Hindlimb muscle (tissue), 1 donor: Measurements from ENCODE around the gene SPANXN1. TPM values are rescaled to one million over a fixed set of nuclear protein-coding genes. Genes with fewer than 3 reads are reported as not detected.
"Not testable (repeated sequence)": the region's sequence is repeated elsewhere in the genome, so short reads cannot be mapped to it uniquely, and the experiment has no call there.

Source experiments
- DNase-seq: peaks from one replicate; pipeline ENCODE4 v3.0.0-alpha.2; 2013
- polyA plus RNA-seq: library from polyadenylated mRNA; unstranded; fragments of 120-200 nt; gene quantifications from one replicate; pipeline ENCODE4 v1.2.1, GENCODE V29; 2013; ENCODE audit not compliant: insufficient read length

Gene SPANXN1, protein sequence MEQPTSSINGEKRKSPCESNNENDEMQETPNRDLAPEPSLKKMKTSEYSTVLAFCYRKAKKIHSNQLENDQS
- polyA plus RNA-seq, result not detected

GRCh38 chrX:145247203-145247602 is at the start of gene SPANXN1:
TSS of gene SPANXN1 (plus strand) at chrX:145247503. CDS start at chrX:145247587, 84 bp downstream.
- not testable (repeated sequence) for DNase-seq

DNA sequence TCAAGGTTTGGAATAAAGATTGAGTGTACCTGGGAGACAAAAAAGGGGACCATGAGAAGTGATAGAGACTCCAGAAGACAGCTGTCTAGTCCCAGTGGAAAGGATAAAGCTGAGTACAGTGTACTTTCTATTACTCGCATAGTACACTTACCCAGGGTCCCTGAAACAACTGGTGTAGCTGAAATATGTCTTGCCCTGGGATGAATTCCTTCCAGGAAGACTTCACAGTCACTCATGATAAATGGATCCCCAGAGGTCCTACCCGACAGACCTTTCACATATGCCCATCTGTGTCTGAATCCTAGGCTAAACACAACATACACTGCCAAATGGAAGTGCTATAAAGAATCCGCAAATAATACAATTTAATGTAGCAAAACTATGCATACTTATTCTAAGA is 48.2 kb upstream of the SPANXN1 start:
- no peak for DNase-seq

- no peak for DNase-seq
These were observed 33.8 kb upstream of the SPANXN1 start for GRCh38 chrX:145213504-145213903.

DNA sequence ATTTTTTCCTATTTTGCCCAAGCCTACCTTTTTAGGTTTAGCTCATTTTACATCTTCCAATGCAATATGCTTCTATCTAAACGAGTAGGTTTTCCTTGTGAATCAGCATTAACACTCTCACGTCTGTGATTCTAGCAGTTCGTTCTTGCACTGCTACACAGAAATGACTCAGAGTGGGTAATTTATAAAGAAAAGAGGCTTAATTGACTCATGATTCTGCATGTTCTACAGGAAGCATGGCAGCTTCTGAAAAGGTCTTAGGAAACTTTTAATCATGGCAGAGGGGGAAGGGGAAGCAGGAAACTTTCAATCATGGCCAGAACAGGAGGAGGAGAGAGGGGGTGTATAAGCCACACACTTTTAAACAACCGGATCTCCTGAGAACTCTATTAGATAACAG is 44.9 kb downstream of the SPANXN1 start:
- no peak for DNase-seq
